Measurements from ENCODE around the gene ANKIB1. TPM values are rescaled to one million over a fixed set of nuclear protein-coding genes. Genes with fewer than 3 reads are reported as not detected.

The ANKIB1 gene
- total and polyA plus RNA-seq, 10 donors, result 9.0 to 75.3 (median 44.5) TPM

DNA sequence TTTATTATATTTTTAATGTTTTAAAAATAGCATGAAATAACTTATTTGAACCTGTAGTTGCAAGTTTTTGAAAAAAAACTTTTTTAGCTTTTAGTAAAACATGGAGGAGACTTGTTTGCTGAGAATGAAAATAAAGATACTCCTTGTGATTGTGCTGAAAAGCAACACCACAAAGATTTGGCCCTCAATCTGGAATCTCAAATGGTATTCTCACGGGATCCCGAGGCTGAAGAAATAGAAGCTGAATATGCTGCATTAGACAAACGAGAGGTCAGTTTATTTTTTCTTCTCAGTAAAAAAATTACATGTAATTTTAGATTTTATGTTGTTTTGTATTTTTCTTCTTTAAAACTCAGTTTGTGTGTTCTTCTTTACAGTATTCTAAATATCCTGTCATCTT, 73.5 kb downstream of the ANKIB1 start:
- TF ChIP-seq, protein P1, sequence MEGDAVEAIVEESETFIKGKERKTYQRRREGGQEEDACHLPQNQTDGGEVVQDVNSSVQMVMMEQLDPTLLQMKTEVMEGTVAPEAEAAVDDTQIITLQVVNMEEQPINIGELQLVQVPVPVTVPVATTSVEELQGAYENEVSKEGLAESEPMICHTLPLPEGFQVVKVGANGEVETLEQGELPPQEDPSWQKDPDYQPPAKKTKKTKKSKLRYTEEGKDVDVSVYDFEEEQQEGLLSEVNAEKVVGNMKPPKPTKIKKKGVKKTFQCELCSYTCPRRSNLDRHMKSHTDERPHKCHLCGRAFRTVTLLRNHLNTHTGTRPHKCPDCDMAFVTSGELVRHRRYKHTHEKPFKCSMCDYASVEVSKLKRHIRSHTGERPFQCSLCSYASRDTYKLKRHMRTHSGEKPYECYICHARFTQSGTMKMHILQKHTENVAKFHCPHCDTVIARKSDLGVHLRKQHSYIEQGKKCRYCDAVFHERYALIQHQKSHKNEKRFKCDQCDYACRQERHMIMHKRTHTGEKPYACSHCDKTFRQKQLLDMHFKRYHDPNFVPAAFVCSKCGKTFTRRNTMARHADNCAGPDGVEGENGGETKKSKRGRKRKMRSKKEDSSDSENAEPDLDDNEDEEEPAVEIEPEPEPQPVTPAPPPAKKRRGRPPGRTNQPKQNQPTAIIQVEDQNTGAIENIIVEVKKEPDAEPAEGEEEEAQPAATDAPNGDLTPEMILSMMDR (IDR thresholded peaks at IDR 0.05 in 8 of 11, conservative IDR thresholded peaks at IDR 0.05 in 3 of 11), result no peak
- no peak for TF ChIP-seq POLR2AphosphoS5 (IDR thresholded peaks at IDR 0.05)
- TF ChIP-seq POLR2A (IDR thresholded peaks at IDR 0.05), result no peak

DNA sequence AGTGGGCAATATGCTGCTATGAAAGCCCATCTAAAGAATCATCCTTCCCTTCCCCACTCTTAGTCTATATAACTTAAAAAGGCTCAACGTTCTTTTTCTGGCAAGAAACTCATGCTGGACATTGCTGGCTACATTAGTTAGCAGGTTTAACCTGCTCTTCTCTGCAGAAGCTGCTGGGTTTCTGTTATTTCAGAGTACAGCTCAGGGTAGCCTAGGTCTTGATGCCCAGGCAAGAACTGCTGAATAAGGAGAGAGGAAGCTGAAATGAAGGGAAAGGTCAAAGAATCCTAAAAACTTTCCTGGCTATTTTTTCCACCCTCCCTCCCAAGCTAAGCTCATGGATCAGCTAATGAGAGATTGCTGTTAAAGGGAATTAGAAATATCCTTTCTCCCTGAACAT, 79.4 kb downstream of the ANKIB1 start:
- Histone ChIP-seq H3K36me3 (peaks cover 0 to 30% (median 1%) of the 10 kb centered on the region in 6 donors), H3K27me3 (replicated peaks in 1 of 7) (no peaks in the 10 kb centered on the region), H3K4me3 (no peak overlapping the region), H3K9me3 (no peaks in the 10 kb centered on the region), H3K4me1 (peaks cover 0 to 13% (median 6%) of the 10 kb centered on the region in 6 donors), H3K27ac (peak overlapping the region in 6 of 8 donors; percentile 9 to 65 (median 38))
- 45 to 79% (median 56%) methylated on average over 1 of the region's 1 CpG for WGBS, 5 donors
- no peak for TF ChIP-seq POLR2A (IDR thresholded peaks at IDR 0.05)
- TF ChIP-seq, protein P1 (IDR thresholded peaks at IDR 0.05 in 8 of 11, conservative IDR thresholded peaks at IDR 0.05 in 3 of 11), result no peak
- no peak for TF ChIP-seq POLR2AphosphoS5 (IDR thresholded peaks at IDR 0.05)
- intact Hi-C loops (cut with DNase I; ENCODE audit: low total_unique reads), result no loop called here
- no peak for DNase-seq

More for the DNA sequence above, 73.5 kb downstream of the ANKIB1 start:
- DNase-seq, result no peak
- no peak overlapping the region for H3K4me3 ChIP-seq
- no peak overlapping the region for H3K27ac ChIP-seq
- no peaks in the 10 kb centered on the region for H3K4me1 ChIP-seq
- 95 to 99% (median 98%) methylated on average over 3 of the region's 3 CpGs for WGBS, 5 donors
- H3K27me3 ChIP-seq (replicated peaks in 1 of 7), result no peaks in the 10 kb centered on the region
- peaks cover 0 to 25% (median 3%) of the 10 kb centered on the region in 6 donors for H3K36me3 ChIP-seq
- no peaks in the 10 kb centered on the region for H3K9me3 ChIP-seq
- intact Hi-C loops (cut with DNase I; ENCODE audit: low total_unique reads), result no loop called here

DNA sequence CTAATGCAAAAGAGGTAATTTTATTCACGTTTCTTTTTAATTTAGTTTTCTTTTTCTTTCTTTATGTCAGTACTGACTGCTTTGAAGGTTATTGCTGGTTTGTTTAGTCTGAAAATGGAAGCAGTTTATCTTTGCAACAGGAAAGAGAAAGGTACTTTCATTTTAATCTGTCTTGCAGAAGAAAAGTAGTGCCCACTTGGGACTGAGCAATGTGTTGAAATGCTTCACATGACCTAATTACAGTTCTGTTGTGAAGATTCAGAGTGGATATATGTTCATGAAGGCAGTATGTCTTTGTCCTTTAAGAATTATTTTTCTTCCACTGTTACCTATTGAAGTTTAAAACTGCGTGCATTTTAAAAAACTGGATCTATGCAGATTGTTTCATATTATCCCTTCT, 80.1 kb downstream of the ANKIB1 start:
- DNase-seq, result no peak
- intact Hi-C loops (cut with DNase I; ENCODE audit: low total_unique reads), result no loop called here
- 69 to 76% (median 72%) methylated on average over 2 of the region's 2 CpGs for WGBS, 5 donors

GRCh38 chr7:92330835-92331438, 85.2 kb downstream of the ANKIB1 start:
- Histone ChIP-seq H3K27ac (no peak overlapping the region), H3K4me3 (no peak overlapping the region), H3K4me1 (peaks cover 0 to 4% (median under 1%) of the 10 kb centered on the region in 6 donors), H3K27me3 (replicated peaks in 1 of 7) (no peaks in the 10 kb centered on the region), H3K9me3 (peaks cover 0 to 13% (median 8%) of the 10 kb centered on the region in 8 donors), H3K36me3 (peaks cover 0 to 46% (median 3%) of the 10 kb centered on the region in 6 donors)
- 93 to 99% (median 95%) methylated on average over 4 of the region's 4 CpGs for WGBS, 5 donors
- intact Hi-C loops (cut with DNase I; ENCODE audit: low total_unique reads), result no loop called here
- no peak for TF ChIP-seq POLR2A (IDR thresholded peaks at IDR 0.05)
- TF ChIP-seq, protein P1 (IDR thresholded peaks at IDR 0.05 in 8 of 11, conservative IDR thresholded peaks at IDR 0.05 in 3 of 11), result no peak
- no peak for TF ChIP-seq POLR2AphosphoS5 (IDR thresholded peaks at IDR 0.05)
- DNase-seq, result no peak

More for the DNA sequence above, 80.1 kb downstream of the ANKIB1 start:
- TF ChIP-seq, protein P1 (IDR thresholded peaks at IDR 0.05 in 8 of 11, conservative IDR thresholded peaks at IDR 0.05 in 3 of 11), result no peak
- TF ChIP-seq POLR2A (IDR thresholded peaks at IDR 0.05) (no peak), POLR2AphosphoS5 (IDR thresholded peaks at IDR 0.05) (no peak)
- Histone ChIP-seq H3K36me3 (peaks cover 0 to 23% (median 1%) of the 10 kb centered on the region in 6 donors), H3K4me1 (peaks cover 0 to 13% (median 6%) of the 10 kb centered on the region in 6 donors), H3K4me3 (no peak overlapping the region), H3K27me3 (replicated peaks in 1 of 7) (no peaks in the 10 kb centered on the region), H3K27ac (peak overlapping the region in 5 of 8 donors; percentile 25 to 65 (median 51)), H3K9me3 (no peaks in the 10 kb centered on the region)
